ENCODE measurements around the gene TMEM89. TPM values are rescaled to one million over a fixed set of nuclear protein-coding genes. Genes with fewer than 3 reads are reported as not detected.

Gene TMEM89
- total and polyA plus RNA-seq, 2 of the 4 experiments (the other 2 are of a cell fraction) = 0.15 TPM; not detected in 1

GRCh38 chr3:48624767-48625166 is 3.2 kb upstream of the TMEM89 start:
- Histone ChIP-seq H3K4ac (ENCODE audit: low read depth, low read length) (no peak overlapping the region), H3K14ac (replicated peaks; ENCODE audit: low read depth, low read length) (no peak overlapping the region), H4K8ac (ENCODE audit: low read depth in 2 of 2, low read length in 2 of 2) (no peak overlapping the region), H3K36me3 (ENCODE audit: control insufficient read depth, insufficient read depth, low read length) (peaks cover 65% of the 10 kb centered on the region), H3K79me1 (ENCODE audit: low read depth in 1 of 2, low read length in 2 of 2) (peaks cover 0 to 6% of the 10 kb centered on the region in 2 experiments; a peak in 3 of 4 replicates), H3K27me3 (ENCODE audit: control insufficient read depth, insufficient read depth, low read length) (no peaks in the 10 kb centered on the region), H2AK5ac (ENCODE audit: low read depth, low read length) (no peak overlapping the region), H3K9me1 (ENCODE audit: insufficient read depth, low read length) (0 out of 2 replicates have a peak, but pooled peaks cover 1% of the 10 kb centered on the region), H2BK15ac (ENCODE audit: low read depth, low read length) (no peak overlapping the region), H4K20me1 (ENCODE audit: insufficient read depth, low read length) (peaks cover 8% of the 10 kb centered on the region; the same call in 1 of the 2 replicates), H3K4me3 (ENCODE audit: insufficient read depth, low read depth, low read length) (no peak overlapping the region), H3K56ac (ENCODE audit: extremely low read depth, insufficient read depth, low read length) (no peak overlapping the region), H3K9me3 (ENCODE audit: control insufficient read depth, insufficient read depth, low read length) (no peaks in the 10 kb centered on the region), H2AFZ (replicated peaks; ENCODE audit: low read length, poor library complexity) (no peak overlapping the region), H3K4me1 (ENCODE audit: control insufficient read depth, insufficient read depth, low read length) (peaks cover under 1% of the 10 kb centered on the region; the same call in 1 of the 2 replicates), H2BK120ac (ENCODE audit: low read depth, low read length) (no peak overlapping the region), H4K91ac (ENCODE audit: insufficient read depth, low read depth, low read length) (no peak overlapping the region), H2AK9ac (replicated peaks; ENCODE audit: low read depth, low read length, poor library complexity) (no peak overlapping the region), H2BK5ac (ENCODE audit: low read depth, low read length, poor library complexity, severe bottlenecking) (no peak overlapping the region), H3K23ac (ENCODE audit: low read depth, low read length) (no peak overlapping the region), H3K4me2 (ENCODE audit: low read depth, low read length) (no peak overlapping the region), H3K27ac (ENCODE audit: insufficient read depth, low read length) (no peak overlapping the region), H2BK20ac (ENCODE audit: low read depth, low read length) (no peak overlapping the region), H3K18ac (ENCODE audit: low read depth, low read length) (no peak overlapping the region), H4K5ac (ENCODE audit: low read depth, low read length) (no peak overlapping the region), H3K9ac (ENCODE audit: low read depth, low read length) (no peak overlapping the region)
- DNase-seq = no peak
- intact Hi-C loops (cut with micrococcal nuclease) = no loop called here
- POLR2A ChIA-PET (ENCODE audit: unreplicated experiment) = no interaction called here
- in situ Hi-C loops (cut with MboI; ENCODE audit: low sequenced_read_pairs) = no loop called here
- 89% methylated on average over 4 of the region's 10 CpGs; no CpG with 5 or more reads in 1 of the 2 experiments for WGBS, 2 experiments (ENCODE audit: extremely low coverage in 2 of 2, insufficient read length in 1 of 2)
- no TSS peak for BruUV-seq (replicated peaks)
- TF ChIP-seq FOS (IDR thresholded peaks at IDR 0.05; ENCODE audit: low read depth, low read length) = no peak
- no peak for TF ChIP-seq POLR2A (IDR thresholded peaks at IDR 0.05; ENCODE audit: low read depth, low read length)
- no peak for TF ChIP-seq BHLHE40 (IDR thresholded peaks at IDR 0.05; ENCODE audit: low read depth, low read length)
- no peak for TF ChIP-seq CHD1 (IDR thresholded peaks at IDR 0.05; ENCODE audit: low read depth, low read length)
- no peak for TF ChIP-seq MXI1 (IDR thresholded peaks at IDR 0.05; ENCODE audit: borderline replicate concordance, low read depth, low read length)
- no peak for TF ChIP-seq CTCF (conservative IDR thresholded peaks at IDR 0.05; ENCODE audit: low read depth, low read length)
- TF ChIP-seq ELK1 (IDR thresholded peaks at IDR 0.05; ENCODE audit: borderline replicate concordance, low read depth, low read length) = no peak
- dilution Hi-C loops (cut with HindIII; ENCODE audit: low sequenced_read_pairs, unreplicated experiment) = no loop called here
- CTCF ChIA-PET = no interaction called here
- no peak for ATAC-seq (ENCODE audit: low read depth)
